Fibroblast of pulmonary artery (primary cell): ENCODE data around the gene DNMT3A.

Source experiments
- DNase-seq: peaks from one replicate; pipeline ENCODE4 v3.0.0-alpha.2; 2010; ENCODE audit warnings: low read depth
- H3K4me3 ChIP-seq: replicated peaks from 2 replicates; pipeline ENCODE4 v1.5.1; 2011; ENCODE audit warnings: low read depth, mild to moderate bottlenecking, control low read depth, low read length, moderate library complexity
- CTCF ChIP-seq: IDR thresholded peaks from 2 replicates; pipeline ENCODE4 v1.5.1; 2011; ENCODE audit warnings: mild to moderate bottlenecking, control low read depth, low read length, inconsistent platforms; ENCODE audit errors: missing control alignments

Gene DNMT3A

GRCh38 chr2:25312958-25313710, 28.6 kb downstream of the DNMT3A start:
- TF ChIP-seq CTCF = no peak
- DNase-seq = no peak
- H3K4me3 ChIP-seq = no peak overlapping the region

GRCh38 chr2:25311865-25312575, 29.7 kb downstream of the DNMT3A start:
- H3K4me3 ChIP-seq = no peak overlapping the region
- TF ChIP-seq CTCF = no peak
- no peak for DNase-seq

GRCh38 chr2:25310965-25311864, 30.5 kb downstream of the DNMT3A start:
- no peak for DNase-seq
- TF ChIP-seq CTCF = no peak
- no peak overlapping the region for H3K4me3 ChIP-seq

GRCh38 chr2:25310709-25310964, 31.1 kb downstream of the DNMT3A start:
- no peak for DNase-seq
- no peak overlapping the region for H3K4me3 ChIP-seq
- no peak for TF ChIP-seq CTCF

GRCh38 chr2:25309402-25309801, 32.3 kb downstream of the DNMT3A start:
- TF ChIP-seq CTCF = peak; percentile 50
- peak; percentile 65 for DNase-seq

GRCh38 chr2:25308599-25308998, 33.1 kb downstream of the DNMT3A start:
- DNase-seq = no peak
- TF ChIP-seq CTCF = no peak
- no peak overlapping the region for H3K4me3 ChIP-seq

More at GRCh38 chr2:25309402-25309801, 32.3 kb downstream of the DNMT3A start:
- H3K4me3 ChIP-seq = no peak overlapping the region
